Nephron progenitor cell (in vitro differentiated cells): Measurements from ENCODE around the gene ATXN10.

Experiments
- DNase-seq: peaks from one replicate; pipeline ENCODE4 v3.0.0; 2021
- H3K27ac Mint-ChIP-seq: 2 replicates; pipeline ENCODE4 v1.8.0; 2021; ENCODE audit warnings: mild to moderate bottlenecking, moderate library complexity, mixed read lengths
- H3K27me3 Mint-ChIP-seq: 2 replicates; pipeline ENCODE4 v1.8.0; 2021; ENCODE audit warnings: mild to moderate bottlenecking, low read depth, mixed read lengths; ENCODE audit not compliant: poor library complexity
- H3K36me3 Mint-ChIP-seq: 2 replicates; pipeline ENCODE4 v1.8.0; 2021; ENCODE audit warnings: low read depth, mixed read lengths
- H3K4me1 Mint-ChIP-seq: 2 replicates; pipeline ENCODE4 v1.8.0; 2021; ENCODE audit warnings: mixed read lengths
- H3K4me3 Mint-ChIP-seq: 2 replicates; pipeline ENCODE4 v1.8.0; 2021; ENCODE audit warnings: mild to moderate bottlenecking, moderate library complexity, mixed read lengths
- H3K9me3 Mint-ChIP-seq: 2 replicates; pipeline ENCODE4 v1.8.0; 2021; ENCODE audit warnings: mild to moderate bottlenecking, moderate library complexity, mixed read lengths
- TF ChIP-seq, protein P1 (sequence below): fragments of 200-600 bp; sonication (generic); IDR thresholded peaks from 2 replicates; pipeline ENCODE4 v1.5.0; 2021; ENCODE audit warnings: antibody characterized with exemption

The ATXN10 gene

GRCh38 chr22:45804986-45805325 is 133.3 kb downstream of the ATXN10 start:
- DNase-seq: no peak
- no peaks in the 10 kb centered on the region for H3K27me3 Mint-ChIP-seq
- no peaks in the 10 kb centered on the region for H3K9me3 Mint-ChIP-seq
- H3K4me3 Mint-ChIP-seq: no peak overlapping the region
- no peak overlapping the region for H3K27ac Mint-ChIP-seq
- TF ChIP-seq, protein P1, sequence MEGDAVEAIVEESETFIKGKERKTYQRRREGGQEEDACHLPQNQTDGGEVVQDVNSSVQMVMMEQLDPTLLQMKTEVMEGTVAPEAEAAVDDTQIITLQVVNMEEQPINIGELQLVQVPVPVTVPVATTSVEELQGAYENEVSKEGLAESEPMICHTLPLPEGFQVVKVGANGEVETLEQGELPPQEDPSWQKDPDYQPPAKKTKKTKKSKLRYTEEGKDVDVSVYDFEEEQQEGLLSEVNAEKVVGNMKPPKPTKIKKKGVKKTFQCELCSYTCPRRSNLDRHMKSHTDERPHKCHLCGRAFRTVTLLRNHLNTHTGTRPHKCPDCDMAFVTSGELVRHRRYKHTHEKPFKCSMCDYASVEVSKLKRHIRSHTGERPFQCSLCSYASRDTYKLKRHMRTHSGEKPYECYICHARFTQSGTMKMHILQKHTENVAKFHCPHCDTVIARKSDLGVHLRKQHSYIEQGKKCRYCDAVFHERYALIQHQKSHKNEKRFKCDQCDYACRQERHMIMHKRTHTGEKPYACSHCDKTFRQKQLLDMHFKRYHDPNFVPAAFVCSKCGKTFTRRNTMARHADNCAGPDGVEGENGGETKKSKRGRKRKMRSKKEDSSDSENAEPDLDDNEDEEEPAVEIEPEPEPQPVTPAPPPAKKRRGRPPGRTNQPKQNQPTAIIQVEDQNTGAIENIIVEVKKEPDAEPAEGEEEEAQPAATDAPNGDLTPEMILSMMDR: no peak
- peaks cover 59% of the 10 kb centered on the region for H3K36me3 Mint-ChIP-seq
- peaks cover 7% of the 10 kb centered on the region for H3K4me1 Mint-ChIP-seq

DNA sequence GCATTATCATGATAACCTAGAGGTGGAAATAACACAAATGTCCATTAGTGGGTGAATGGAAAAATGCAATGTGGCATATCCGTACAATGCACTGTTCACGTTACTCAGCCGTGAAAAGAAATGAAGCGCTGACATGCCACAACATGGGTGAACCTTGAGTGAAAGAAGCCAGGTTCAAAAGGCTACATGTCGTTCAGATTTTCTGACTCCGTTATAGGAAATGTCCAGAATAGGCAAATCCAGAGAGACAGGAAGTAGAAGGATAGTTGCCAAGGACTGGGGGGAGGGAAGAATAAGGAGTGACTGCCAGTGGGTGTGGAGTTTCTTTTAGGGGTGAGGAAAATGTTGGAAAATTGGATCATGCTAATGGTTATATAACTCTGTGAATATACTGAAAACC is 133.8 kb downstream of the ATXN10 start:
- H3K9me3 Mint-ChIP-seq: no peaks in the 10 kb centered on the region
- H3K36me3 Mint-ChIP-seq: peaks cover 54% of the 10 kb centered on the region
- no peaks in the 10 kb centered on the region for H3K27me3 Mint-ChIP-seq
- TF ChIP-seq, protein P1: no peak
- no peak overlapping the region for H3K4me3 Mint-ChIP-seq
- H3K27ac Mint-ChIP-seq: peak overlapping the region; percentile 16
- DNase-seq: no peak
- H3K4me1 Mint-ChIP-seq: peaks cover 7% of the 10 kb centered on the region

- TF ChIP-seq, protein P1: no peak
- H3K4me3 Mint-ChIP-seq: no peak overlapping the region
- H3K4me1 Mint-ChIP-seq: peaks cover 11% of the 10 kb centered on the region
- no peak for DNase-seq
- peak overlapping the region; percentile 18 for H3K27ac Mint-ChIP-seq
- H3K36me3 Mint-ChIP-seq: peaks cover 44% of the 10 kb centered on the region
- no peaks in the 10 kb centered on the region for H3K27me3 Mint-ChIP-seq
- H3K9me3 Mint-ChIP-seq: no peaks in the 10 kb centered on the region
These were observed 135.7 kb downstream of the ATXN10 start for GRCh38 chr22:45807156-45807915.

DNA sequence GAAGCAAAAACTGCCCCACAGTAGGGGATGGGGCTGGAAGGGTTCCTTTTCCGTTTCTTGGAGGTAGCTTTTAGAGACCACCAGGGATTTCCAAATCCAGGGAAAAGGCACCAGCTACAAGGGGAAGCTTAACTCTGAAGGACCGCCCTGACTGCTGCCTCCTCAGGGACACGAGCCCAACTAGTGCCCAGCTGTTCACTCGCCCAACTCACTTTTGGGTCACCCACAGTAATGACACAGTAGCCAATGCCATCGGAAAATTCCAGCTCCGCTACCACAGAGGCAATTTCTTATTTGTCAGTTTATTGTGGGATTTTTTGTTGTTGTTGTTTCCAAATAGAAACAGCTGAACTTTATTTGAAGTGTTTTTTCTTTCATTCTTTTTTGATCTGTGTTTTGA is 141.3 kb downstream of the ATXN10 start:
- Mint-ChIP-seq H3K4me1 (peaks cover 11% of the 10 kb centered on the region), H3K9me3 (no peaks in the 10 kb centered on the region), H3K36me3 (peaks cover 59% of the 10 kb centered on the region), H3K4me3 (no peak overlapping the region), H3K27me3 (peaks cover 2% of the 10 kb centered on the region), H3K27ac (peak overlapping the region; percentile 72)
- TF ChIP-seq, protein P1: no peak
- DNase-seq: no peak

DNA sequence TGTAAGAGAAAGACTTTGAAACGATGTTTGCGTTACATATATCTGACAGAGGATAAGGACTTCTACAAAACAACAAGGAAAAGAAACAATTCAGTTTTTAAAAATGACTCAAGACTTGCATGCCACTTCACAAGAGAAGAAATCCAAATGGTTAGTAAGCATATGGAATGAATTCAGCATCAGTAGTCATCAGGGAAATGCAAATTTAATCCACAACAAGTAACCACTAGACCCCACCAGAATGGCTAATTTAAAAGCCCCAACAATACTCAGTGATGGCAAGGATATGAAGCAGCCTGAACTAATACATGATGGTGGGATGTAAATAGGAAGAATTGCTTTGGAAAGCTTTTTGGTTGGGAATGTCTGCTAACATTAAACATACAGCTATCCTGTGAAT is 142.6 kb downstream of the ATXN10 start:
- no peak overlapping the region for H3K27ac Mint-ChIP-seq
- H3K4me3 Mint-ChIP-seq: no peak overlapping the region
- peaks cover 2% of the 10 kb centered on the region for H3K27me3 Mint-ChIP-seq
- peaks cover 19% of the 10 kb centered on the region for H3K4me1 Mint-ChIP-seq
- H3K9me3 Mint-ChIP-seq: no peaks in the 10 kb centered on the region
- DNase-seq: no peak
- TF ChIP-seq, protein P1: no peak
- peaks cover 53% of the 10 kb centered on the region for H3K36me3 Mint-ChIP-seq

- peaks cover 64% of the 10 kb centered on the region for H3K36me3 Mint-ChIP-seq
- H3K4me3 Mint-ChIP-seq: no peak overlapping the region
- peaks cover 19% of the 10 kb centered on the region for H3K4me1 Mint-ChIP-seq
- DNase-seq: no peak
- H3K27ac Mint-ChIP-seq: no peak overlapping the region
- no peaks in the 10 kb centered on the region for H3K9me3 Mint-ChIP-seq
- H3K27me3 Mint-ChIP-seq: peaks cover 5% of the 10 kb centered on the region
- TF ChIP-seq, protein P1: no peak
These were observed 145.1 kb downstream of the ATXN10 start for GRCh38 chr22:45816776-45817175.
